HG03064 (cell line): ENCODE measurements around the gene SOHLH2.

ENCODE experiments used
- ATAC-seq: cut with Tn5 transposase; IDR thresholded peaks from one replicate; pipeline ENCODE4 v1.9.1; 2021; ENCODE audit warnings: low read depth; ENCODE audit not compliant: unreplicated experiment

Gene SOHLH2

DNA sequence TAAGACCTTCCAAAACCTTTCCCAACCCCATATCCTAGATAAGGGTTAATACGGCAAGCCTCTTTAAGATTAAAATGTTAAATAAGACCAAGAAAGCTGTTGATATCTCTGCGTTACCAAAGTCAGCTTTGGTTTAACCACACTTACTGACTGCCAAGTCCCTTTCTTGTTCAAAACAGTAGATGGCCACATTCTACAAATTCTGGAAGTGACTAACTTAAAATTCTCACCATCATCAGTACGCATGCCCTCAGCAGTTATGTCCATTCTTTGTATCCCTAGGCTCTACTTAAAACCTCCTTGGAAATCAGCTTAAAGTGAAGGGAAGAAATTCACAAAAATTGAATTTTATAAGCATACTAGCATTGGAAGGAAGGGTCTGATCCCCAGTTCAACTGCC, 23.6 kb downstream of the SOHLH2 start:
- ATAC-seq: no peak

DNA sequence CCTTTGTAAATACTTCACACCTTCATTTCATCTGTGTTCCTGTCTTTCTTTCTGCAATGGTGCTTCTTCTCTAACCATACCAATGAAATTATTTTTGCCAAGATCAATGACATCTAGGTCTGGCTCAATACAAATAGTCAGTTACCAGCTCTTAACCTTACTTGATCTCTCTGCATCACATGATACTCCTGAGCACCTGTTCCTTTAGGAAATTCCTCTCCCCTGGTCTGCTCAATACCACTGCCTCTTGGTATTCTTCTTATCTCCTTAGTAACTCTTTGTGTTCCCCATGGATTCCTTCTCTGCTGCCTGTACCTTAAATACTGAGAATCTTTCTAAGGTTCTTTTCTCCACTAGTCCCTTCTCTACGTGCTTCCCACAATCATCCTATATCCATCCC, 25.9 kb downstream of the SOHLH2 start:
- ATAC-seq: no peak

GRCh38 chr13:36183901-36184300, 30.5 kb downstream of the SOHLH2 start:
- ATAC-seq: no peak

GRCh38 chr13:36175621-36176020, 38.7 kb downstream of the SOHLH2 start:
- no peak for ATAC-seq

GRCh38 chr13:36174923-36175322, 39.4 kb downstream of the SOHLH2 start:
- ATAC-seq: no peak

GRCh38 chr13:36173571-36174322, 40.6 kb downstream of the SOHLH2 start:
- ATAC-seq: no peak

DNA sequence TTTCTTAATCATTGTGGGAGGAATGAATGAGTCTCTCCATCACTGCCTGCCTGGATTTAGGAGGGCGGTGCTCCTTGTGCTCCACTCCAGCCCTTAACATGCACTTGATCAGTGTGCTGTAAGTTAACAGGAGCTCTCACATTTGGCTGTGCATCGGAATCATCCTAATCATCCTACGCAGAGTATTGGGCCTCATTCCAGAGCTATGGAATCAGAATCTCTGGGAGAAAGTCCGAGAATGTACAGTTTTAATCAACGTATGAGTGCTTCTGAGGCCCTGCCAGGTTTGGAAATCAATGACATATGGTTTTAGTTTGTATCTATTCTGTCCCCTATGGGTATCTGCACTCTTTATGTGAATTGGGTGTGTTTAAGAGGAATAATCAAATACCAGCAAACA, 48.3 kb downstream of the SOHLH2 start:
- ATAC-seq: no peak

- no peak for ATAC-seq
Observed at GRCh38 chr13:36163809-36164308, 50.5 kb downstream of the SOHLH2 start.

- no peak for ATAC-seq
Observed at GRCh38 chr13:36163286-36163685, 51.1 kb downstream of the SOHLH2 start.

GRCh38 chr13:36160297-36160696, 54.1 kb downstream of the SOHLH2 start:
- no peak for ATAC-seq

- ATAC-seq: no peak
Observed at GRCh38 chr13:36158611-36159010, 55.7 kb downstream of the SOHLH2 start.

GRCh38 chr13:36157480-36157879, 56.9 kb downstream of the SOHLH2 start:
- no peak for ATAC-seq

DNA sequence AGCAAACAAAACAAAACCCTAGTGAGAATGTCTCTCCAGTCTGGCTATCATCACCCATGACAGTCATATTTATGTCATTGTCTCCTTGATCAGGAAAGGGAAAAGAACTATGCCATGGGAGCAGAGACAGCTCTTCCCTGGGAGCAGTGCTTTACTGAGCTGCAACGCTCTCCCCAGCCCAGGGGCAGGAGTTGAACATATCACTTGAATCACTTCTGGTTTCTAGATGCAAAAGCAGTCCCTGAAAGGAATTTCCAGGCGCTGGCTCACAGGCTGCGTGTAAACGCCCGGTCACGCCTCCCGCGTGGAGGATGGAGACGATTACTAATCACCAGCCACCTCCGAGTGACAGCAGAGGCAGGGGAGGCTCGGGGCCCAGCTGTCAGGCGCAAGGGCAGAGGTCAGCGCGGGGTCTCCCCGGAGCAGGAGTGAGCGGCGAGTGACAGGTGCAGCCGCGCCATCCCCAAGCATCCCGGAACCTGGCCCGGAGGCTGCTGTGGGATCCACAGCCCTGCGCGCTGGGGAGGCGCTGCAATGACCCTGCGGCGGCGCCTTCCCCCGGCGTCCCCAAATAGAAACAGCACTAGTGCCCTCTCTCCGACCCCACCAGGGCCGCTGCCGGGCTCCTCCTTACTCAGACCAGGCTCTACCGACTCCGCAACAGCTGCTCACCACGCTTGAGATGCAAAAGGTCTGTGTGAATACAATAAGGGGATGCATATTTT, 59.6 kb downstream of the SOHLH2 start:
- no peak for ATAC-seq

DNA sequence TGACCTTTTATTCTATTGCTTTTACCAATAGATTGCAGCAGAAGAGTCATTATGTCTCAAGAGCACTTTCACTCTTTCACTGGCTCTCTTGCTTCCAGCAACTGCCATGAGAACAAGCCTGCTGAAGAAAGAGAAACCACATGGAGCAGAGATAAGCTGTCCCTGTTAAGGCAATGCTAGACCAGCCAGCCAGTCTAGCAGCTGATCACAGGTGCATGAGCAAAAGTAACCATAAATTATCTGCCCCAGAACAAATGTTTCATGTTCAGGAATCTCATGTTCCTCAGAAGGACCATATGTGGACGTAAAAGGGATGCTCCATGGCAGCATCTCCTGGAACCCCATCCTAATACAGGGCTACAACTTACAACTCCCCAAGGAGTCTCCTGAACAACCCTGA, 62.8 kb downstream of the SOHLH2 start:
- ATAC-seq: no peak

DNA sequence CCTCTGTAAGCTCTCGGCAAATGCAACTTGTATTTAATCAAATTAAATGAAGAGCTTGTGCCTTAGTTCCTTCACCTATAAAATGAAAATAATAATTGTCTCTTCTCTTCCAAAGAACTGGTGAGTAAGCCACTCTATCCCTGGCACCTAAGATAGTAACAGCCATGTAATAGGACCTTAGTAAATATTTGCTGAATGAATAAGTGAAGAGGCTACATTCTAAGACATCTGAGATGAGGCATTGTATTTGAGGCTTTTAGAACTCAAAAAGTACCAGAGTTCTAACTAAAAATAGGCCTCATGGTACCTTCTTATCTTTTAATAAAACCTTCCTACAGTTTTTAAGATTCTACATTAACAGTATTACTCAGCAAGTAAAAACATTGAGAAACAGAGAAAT, 65.9 kb downstream of the SOHLH2 start:
- no peak for ATAC-seq

GRCh38 chr13:36147330-36147729, 67.0 kb downstream of the SOHLH2 start:
- ATAC-seq: no peak

DNA sequence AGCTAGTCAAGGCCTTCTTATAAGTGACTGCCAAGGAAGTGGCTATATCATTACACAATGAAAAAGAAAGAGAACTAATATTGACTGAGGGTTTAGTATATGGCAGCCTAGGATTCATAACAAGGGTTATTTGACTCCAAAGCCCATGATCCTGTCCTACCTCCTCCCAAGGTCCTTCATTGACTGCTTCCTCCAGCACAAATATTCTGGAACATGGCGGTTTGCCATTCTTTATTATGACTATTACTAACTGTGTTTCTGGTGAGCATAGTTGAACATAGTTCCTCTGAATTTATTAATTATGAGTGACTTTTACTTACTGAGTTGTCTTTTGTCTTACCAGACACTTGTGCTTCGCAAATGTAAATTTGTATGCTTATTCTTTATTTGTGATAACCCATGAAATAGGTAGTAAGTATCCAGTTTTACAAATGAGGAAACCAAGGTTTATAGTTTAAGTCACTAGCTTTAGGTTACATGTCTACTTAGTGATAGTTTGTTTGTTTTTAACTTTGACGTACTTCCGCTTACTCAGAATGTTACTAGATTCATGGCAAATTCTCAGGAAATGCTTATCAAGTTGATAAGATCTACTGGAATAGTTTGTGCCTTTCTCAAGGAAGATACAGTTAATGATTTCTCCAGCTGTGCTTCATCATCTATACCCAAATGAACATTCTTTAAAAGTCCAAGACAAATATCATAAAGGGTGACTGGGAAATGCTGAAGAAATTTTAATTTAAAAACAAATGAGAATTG, 67.7 kb downstream of the SOHLH2 start:
- no peak for ATAC-seq

- no peak for ATAC-seq
Observed at GRCh38 chr13:36143738-36144137, 70.6 kb downstream of the SOHLH2 start.

GRCh38 chr13:36142735-36143134, 71.6 kb downstream of the SOHLH2 start:
- no peak for ATAC-seq

- no peak for ATAC-seq
Observed at GRCh38 chr13:36135876-36136275, 78.5 kb downstream of the SOHLH2 start.

GRCh38 chr13:36134632-36135031, 79.7 kb downstream of the SOHLH2 start:
- no peak for ATAC-seq
